Activated CD4-positive, alpha-beta memory T cell treated with anti-CD3 and anti-CD28 coated beads, Interleukin-2, amount 10 ng/mL, durations not matched to agents 7 days and 5 days (primary cell): Measurements from ENCODE around the gene FAM43A. TPM values are rescaled to one million over a fixed set of nuclear protein-coding genes. Genes with fewer than 3 reads are reported as not detected.
A peak's percentile ranks its signal among the peaks of the same experiment; 100 is the strongest.

ENCODE experiments used
- CTCF ChIA-PET: fragments of 350-600 bp; sonication (Branson Sonifier 250); formaldehyde crosslinking; loops from one replicate; lab custom pipeline; 2021; ENCODE audit warnings: antibody characterized with exemption, inconsistent platforms; lab: Charles Lee
- POLR2A ChIA-PET: fragments of 350-600 bp; sonication (Branson Sonifier 250); formaldehyde crosslinking; loops from one replicate; lab custom pipeline; 2021; ENCODE audit warnings: antibody characterized with exemption; lab: Charles Lee
- DNase-seq: peaks from one replicate; pipeline ENCODE4 v3.0.0-alpha.2; 2020
- H3K27ac Mint-ChIP-seq: one replicate; pipeline ENCODE4 v1.8.0; 2021; ENCODE audit warnings: mild to moderate bottlenecking, mixed read lengths
- H3K27me3 Mint-ChIP-seq: one replicate; pipeline ENCODE4 v1.8.0; 2021; ENCODE audit warnings: mixed read lengths
- H3K36me3 Mint-ChIP-seq: one replicate; pipeline ENCODE4 v1.8.0; 2021; ENCODE audit warnings: low read depth, mixed read lengths
- H3K4me1 Mint-ChIP-seq: one replicate; pipeline ENCODE4 v1.8.0; 2021; ENCODE audit warnings: mixed read lengths
- H3K4me3 Mint-ChIP-seq: one replicate; pipeline ENCODE4 v1.8.0; 2021; ENCODE audit warnings: mild to moderate bottlenecking, mixed read lengths
- H3K9me3 Mint-ChIP-seq: one replicate; pipeline ENCODE4 v1.8.0; 2021; ENCODE audit warnings: mixed read lengths
- total RNA-seq, 2 experiments: library from RNA; stranded (reverse); gene quantifications; one replicate each; pipeline ENCODE4 v1.2.3, GENCODE V29; 2021

Gene FAM43A
- total RNA-seq, 2 experiments from 2014 or later = 4.3 TPM

DNA sequence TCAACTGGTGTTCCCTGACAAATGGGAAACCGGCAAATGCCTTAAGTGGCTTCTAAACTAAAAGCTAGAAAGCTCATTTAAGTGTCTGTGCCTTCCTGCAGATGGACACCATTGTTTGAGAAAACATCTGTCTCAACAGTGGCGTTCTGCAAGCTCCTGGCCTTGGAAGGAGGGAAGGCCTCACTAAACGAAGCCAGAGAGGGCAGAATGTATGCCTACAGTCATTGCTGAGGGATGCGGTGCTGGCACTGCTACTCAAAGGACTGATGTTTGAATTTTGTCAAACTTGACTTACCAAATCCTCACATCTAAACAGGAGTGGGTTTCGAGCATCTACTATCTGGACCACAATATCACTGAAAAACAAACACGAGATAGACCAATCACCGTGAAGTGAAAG is 25.9 kb upstream of the FAM43A start:
- Mint-ChIP-seq H3K27me3 (no peaks in the 10 kb centered on the region), H3K9me3 (no peaks in the 10 kb centered on the region), H3K36me3 (peaks cover 53% of the 10 kb centered on the region), H3K27ac (no peak overlapping the region), H3K4me1 (peaks cover 20% of the 10 kb centered on the region), H3K4me3 (no peak overlapping the region)
- POLR2A ChIA-PET = interaction anchor here (4.6 kb wide), 1 partner anchor 11 kb away, joined by 18 read pairs; the partner anchor contains the start of gene LSG1
- no peak for DNase-seq
- CTCF ChIA-PET = interaction anchor here (0.5 to 1.3 kb wide), 4 partner anchors 12 to 1230 kb away, joined by 3 to 6 read pairs (median 4); partner anchors contain the start of gene LSG1

DNA sequence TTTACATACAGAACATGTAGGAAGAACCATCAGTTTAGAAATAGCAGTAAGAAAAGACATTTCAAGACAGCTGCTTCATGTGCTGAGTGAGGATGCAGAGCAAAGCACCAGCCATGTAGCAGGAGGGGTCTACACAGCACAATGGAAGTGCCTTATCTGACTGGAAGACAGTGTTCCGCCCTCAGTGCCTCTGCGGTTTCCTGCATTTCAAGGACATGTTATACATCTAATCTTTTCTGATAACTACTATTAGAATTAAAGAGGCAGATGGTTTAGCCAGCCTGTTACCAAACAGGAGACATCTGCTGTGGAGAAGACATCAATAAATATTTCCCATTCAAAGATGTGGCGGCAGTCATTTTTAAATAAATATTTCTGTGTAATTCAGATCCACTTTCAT is 24.3 kb upstream of the FAM43A start:
- DNase-seq = no peak
- Mint-ChIP-seq H3K27me3 (no peaks in the 10 kb centered on the region), H3K27ac (no peak overlapping the region), H3K4me1 (peaks cover 18% of the 10 kb centered on the region), H3K36me3 (peaks cover 57% of the 10 kb centered on the region), H3K4me3 (no peak overlapping the region), H3K9me3 (no peaks in the 10 kb centered on the region)
- CTCF ChIA-PET = interaction anchor here (1.3 to 2.6 kb wide), 2 partner anchors 10 to 598 kb away, joined by 3 to 18 read pairs; partner anchors contain the start of gene LSG1
- POLR2A ChIA-PET = interaction anchor here (4.6 kb wide), 1 partner anchor 10 kb away, joined by 18 read pairs; the partner anchor contains the start of gene LSG1

GRCh38 chr3:194661946-194662345 is 23.7 kb upstream of the FAM43A start:
- ChIA-PET CTCF (interaction anchor here (2.6 kb wide), 1 partner anchor 9 kb away, joined by 18 read pairs; the partner anchor contains the start of gene LSG1), POLR2A (interaction anchor here (4.6 kb wide), 1 partner anchor 9 kb away, joined by 18 read pairs; the partner anchor contains the start of gene LSG1)
- DNase-seq = no peak
- no peak overlapping the region for H3K4me3 Mint-ChIP-seq
- H3K27me3 Mint-ChIP-seq = no peaks in the 10 kb centered on the region
- peaks cover 53% of the 10 kb centered on the region for H3K36me3 Mint-ChIP-seq
- no peaks in the 10 kb centered on the region for H3K9me3 Mint-ChIP-seq
- H3K4me1 Mint-ChIP-seq = peaks cover 18% of the 10 kb centered on the region
- H3K27ac Mint-ChIP-seq = no peak overlapping the region

DNA sequence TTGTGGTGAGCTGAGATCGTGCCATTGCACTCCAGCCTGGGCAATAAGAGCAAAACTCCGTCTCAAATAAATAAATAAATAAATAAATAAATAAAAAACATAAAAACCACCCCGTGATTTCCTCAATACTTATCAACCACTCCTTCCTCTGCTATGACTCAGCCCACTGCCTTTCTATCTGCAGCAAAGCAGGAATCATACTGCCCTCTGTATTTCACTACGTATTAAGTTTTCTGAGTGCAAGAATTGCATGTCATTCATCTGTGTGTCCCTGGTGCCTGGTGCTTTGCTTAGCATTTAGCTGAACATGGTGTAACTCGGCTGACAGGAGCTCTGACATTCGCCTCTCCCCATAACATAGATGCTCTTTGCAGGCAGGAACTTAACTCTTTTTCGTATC is 20.8 kb upstream of the FAM43A start:
- Mint-ChIP-seq H3K36me3 (peaks cover 54% of the 10 kb centered on the region), H3K27ac (no peak overlapping the region), H3K27me3 (no peaks in the 10 kb centered on the region), H3K9me3 (no peaks in the 10 kb centered on the region), H3K4me3 (no peak overlapping the region), H3K4me1 (peaks cover 25% of the 10 kb centered on the region)
- POLR2A ChIA-PET = interaction anchor here (1.0 kb wide), 1 partner anchor 11 kb away, joined by 3 read pairs; no protein-coding TSS in a partner anchor
- no peak for DNase-seq
- CTCF ChIA-PET = interaction anchor here (1.3 to 2.0 kb wide), 2 partner anchors 18 to 23 kb away, joined by 4 to 5 read pairs; no protein-coding TSS in a partner anchor

GRCh38 chr3:194667363-194667762 is 18.3 kb upstream of the FAM43A start:
- POLR2A ChIA-PET = interaction anchor here (1.5 kb wide), 1 partner anchor 19 kb away, joined by 3 read pairs; no protein-coding TSS in a partner anchor
- Mint-ChIP-seq H3K27me3 (no peaks in the 10 kb centered on the region), H3K9me3 (no peaks in the 10 kb centered on the region), H3K36me3 (peaks cover 48% of the 10 kb centered on the region), H3K4me3 (no peak overlapping the region), H3K4me1 (peaks cover 34% of the 10 kb centered on the region), H3K27ac (no peak overlapping the region)
- CTCF ChIA-PET = no interaction called here
- DNase-seq = no peak

- Mint-ChIP-seq H3K4me1 (peaks cover 55% of the 10 kb centered on the region), H3K4me3 (peak overlapping the region; percentile 96), H3K27me3 (peaks cover under 1% of the 10 kb centered on the region), H3K9me3 (no peaks in the 10 kb centered on the region), H3K36me3 (peaks cover 21% of the 10 kb centered on the region), H3K27ac (peak overlapping the region; percentile 93)
- ChIA-PET POLR2A (interaction anchor here (0.8 to 7.6 kb wide), 16 partner anchors 11 to 769 kb away, joined by 3 to 71 read pairs (median 4); partner anchors contain the start of genes FAM43A and XXYLT1), CTCF (interaction anchor here (0.8 to 9.4 kb wide), 23 partner anchors 9 to 874 kb away, joined by 3 to 232 read pairs (median 4); partner anchors contain the start of genes FAM43A, TMEM44 and XXYLT1)
- DNase-seq = peak; percentile 30
Measured at GRCh38 chr3:194671511-194671899, 14.2 kb upstream of the FAM43A start.

GRCh38 chr3:194671900-194672808 is 13.5 kb upstream of the FAM43A start, which contains the start of gene LSG1:
LSG1 (minus strand) TSS chr3:194672191; CDS start chr3:194672162, 29 bp downstream.
- Mint-ChIP-seq H3K27me3 (peaks cover 3% of the 10 kb centered on the region), H3K36me3 (peaks cover 20% of the 10 kb centered on the region), H3K9me3 (no peaks in the 10 kb centered on the region), H3K27ac (peak within 1 kb of the TSS; percentile 93), H3K4me1 (peaks cover 55% of the 10 kb centered on the region), H3K4me3 (peak within 1 kb of the TSS; percentile 96)
- DNase-seq = peak; percentile 91
- CTCF ChIA-PET = interaction anchor here (0.9 to 9.4 kb wide), 20 partner anchors 11 to 764 kb away, joined by 3 to 232 read pairs (median 5); partner anchors contain the start of genes FAM43A, TMEM44 and XXYLT1
- POLR2A ChIA-PET = interaction anchor here (0.8 to 7.6 kb wide), 19 partner anchors 11 to 872 kb away, joined by 3 to 71 read pairs (median 3); partner anchors contain the start of genes FAM43A and XXYLT1

DNA sequence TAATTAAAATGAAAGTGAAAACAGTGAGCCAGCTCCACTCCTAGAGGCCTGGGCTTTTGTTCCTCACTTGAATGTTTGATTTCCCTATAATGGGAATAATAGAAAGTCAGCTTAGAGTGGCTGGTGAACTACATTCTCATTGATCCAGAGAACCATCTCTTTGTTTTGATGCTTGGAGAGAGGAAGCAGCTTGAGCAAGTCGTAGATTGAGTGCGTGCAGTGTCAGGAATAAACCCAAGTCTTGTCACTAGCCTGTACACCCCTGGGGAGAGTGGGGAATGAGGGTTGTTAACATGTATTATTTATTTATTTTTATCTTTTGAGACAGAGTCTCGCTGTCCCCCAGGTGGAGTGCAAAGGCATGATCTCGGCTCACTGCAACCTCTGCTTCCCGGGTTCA is 12.8 kb upstream of the FAM43A start:
- peaks cover 53% of the 10 kb centered on the region for H3K4me1 Mint-ChIP-seq

GRCh38 chr3:194673761-194674160 is 11.9 kb upstream of the FAM43A start:
- POLR2A ChIA-PET = interaction anchor here (7.6 kb wide), 1 partner anchor 13 kb away, joined by 71 read pairs; the partner anchor contains the start of gene FAM43A
- Mint-ChIP-seq H3K9me3 (no peaks in the 10 kb centered on the region), H3K4me3 (no peak overlapping the region), H3K4me1 (peaks cover 50% of the 10 kb centered on the region), H3K36me3 (peaks cover 11% of the 10 kb centered on the region), H3K27me3 (peaks cover 3% of the 10 kb centered on the region), H3K27ac (no peak overlapping the region)
- no peak for DNase-seq
- CTCF ChIA-PET = interaction anchor here (4.3 to 9.4 kb wide), 3 partner anchors 12 to 597 kb away, joined by 13 to 232 read pairs (median 32); partner anchors contain the start of genes FAM43A and XXYLT1

More for the DNA sequence above, 12.8 kb upstream of the FAM43A start:
- ChIA-PET POLR2A (interaction anchor here (0.9 to 7.6 kb wide), 11 partner anchors 10 to 871 kb away, joined by 3 to 71 read pairs (median 4); partner anchors contain the start of genes FAM43A and XXYLT1), CTCF (interaction anchor here (0.6 to 9.4 kb wide), 11 partner anchors 13 to 764 kb away, joined by 3 to 232 read pairs (median 8); partner anchors contain the start of genes FAM43A and XXYLT1)
- Mint-ChIP-seq H3K4me3 (peak overlapping the region; percentile 96), H3K27me3 (peaks cover 3% of the 10 kb centered on the region), H3K36me3 (peaks cover 17% of the 10 kb centered on the region), H3K27ac (peak overlapping the region; percentile 93), H3K9me3 (no peaks in the 10 kb centered on the region)
- no peak for DNase-seq

DNA sequence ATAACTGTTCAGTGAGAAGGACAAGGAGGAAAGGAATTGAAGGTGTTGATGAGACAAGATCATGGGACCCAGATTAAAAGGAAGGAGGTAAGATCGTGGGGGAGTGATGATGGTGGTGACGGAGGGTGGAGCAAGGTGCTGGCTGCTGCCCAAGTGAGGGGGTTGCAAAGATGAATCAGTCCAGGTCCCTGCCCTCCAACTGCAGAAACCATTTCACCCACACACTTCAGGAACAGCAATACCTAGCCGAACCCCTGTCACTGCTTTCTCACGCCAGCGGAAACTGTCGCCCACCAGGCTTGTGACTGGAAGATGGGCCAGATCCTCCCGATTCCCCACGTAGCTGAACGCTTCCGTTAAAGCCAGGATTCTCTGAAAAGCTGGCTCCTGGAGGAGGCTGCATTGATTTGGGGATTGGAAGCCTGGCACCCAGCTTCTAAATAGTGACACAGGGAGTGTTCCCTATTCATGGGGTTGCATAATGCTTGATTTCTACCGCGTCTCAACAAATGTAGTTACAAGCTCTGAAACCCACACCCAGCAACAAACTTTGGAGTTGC is 10.5 kb upstream of the FAM43A start:
- ChIA-PET CTCF (interaction anchor here (9.4 kb wide), 1 partner anchor 10 kb away, joined by 232 read pairs; the partner anchor contains the start of gene FAM43A), POLR2A (interaction anchor here (0.8 to 7.6 kb wide), 4 partner anchors 12 to 867 kb away, joined by 3 to 71 read pairs (median 3); partner anchors contain the start of genes FAM43A and XXYLT1)
- H3K36me3 Mint-ChIP-seq = no peaks in the 10 kb centered on the region
- DNase-seq = no peak
- no peaks in the 10 kb centered on the region for H3K9me3 Mint-ChIP-seq
- H3K4me3 Mint-ChIP-seq = peak overlapping the region; percentile 36
- peaks cover 7% of the 10 kb centered on the region for H3K27me3 Mint-ChIP-seq
- peaks cover 38% of the 10 kb centered on the region for H3K4me1 Mint-ChIP-seq
- no peak overlapping the region for H3K27ac Mint-ChIP-seq

- Mint-ChIP-seq H3K27me3 (peaks cover 7% of the 10 kb centered on the region), H3K9me3 (no peaks in the 10 kb centered on the region), H3K27ac (no peak overlapping the region), H3K36me3 (no peaks in the 10 kb centered on the region), H3K4me1 (peaks cover 33% of the 10 kb centered on the region), H3K4me3 (no peak overlapping the region)
- CTCF ChIA-PET = interaction anchor here (9.4 kb wide), 1 partner anchor 10 kb away, joined by 232 read pairs; the partner anchor contains the start of gene FAM43A
- no peak for DNase-seq
- POLR2A ChIA-PET = interaction anchor here (0.8 to 7.6 kb wide), 3 partner anchors 11 to 867 kb away, joined by 3 to 71 read pairs (median 3); partner anchors contain the start of gene FAM43A
Measured at GRCh38 chr3:194675680-194676079, 10.0 kb upstream of the FAM43A start.
